GM18520 (cell line): ENCODE data around the gene FGF2.
"Not testable (repeated sequence)": the region's sequence is repeated elsewhere in the genome, so short reads cannot be mapped to it uniquely, and the experiment has no call there.

Source experiments
- ATAC-seq: cut with Tn5 transposase; IDR thresholded peaks from one replicate; pipeline ENCODE4 v1.9.1; 2021; ENCODE audit not compliant: unreplicated experiment

Gene FGF2

DNA sequence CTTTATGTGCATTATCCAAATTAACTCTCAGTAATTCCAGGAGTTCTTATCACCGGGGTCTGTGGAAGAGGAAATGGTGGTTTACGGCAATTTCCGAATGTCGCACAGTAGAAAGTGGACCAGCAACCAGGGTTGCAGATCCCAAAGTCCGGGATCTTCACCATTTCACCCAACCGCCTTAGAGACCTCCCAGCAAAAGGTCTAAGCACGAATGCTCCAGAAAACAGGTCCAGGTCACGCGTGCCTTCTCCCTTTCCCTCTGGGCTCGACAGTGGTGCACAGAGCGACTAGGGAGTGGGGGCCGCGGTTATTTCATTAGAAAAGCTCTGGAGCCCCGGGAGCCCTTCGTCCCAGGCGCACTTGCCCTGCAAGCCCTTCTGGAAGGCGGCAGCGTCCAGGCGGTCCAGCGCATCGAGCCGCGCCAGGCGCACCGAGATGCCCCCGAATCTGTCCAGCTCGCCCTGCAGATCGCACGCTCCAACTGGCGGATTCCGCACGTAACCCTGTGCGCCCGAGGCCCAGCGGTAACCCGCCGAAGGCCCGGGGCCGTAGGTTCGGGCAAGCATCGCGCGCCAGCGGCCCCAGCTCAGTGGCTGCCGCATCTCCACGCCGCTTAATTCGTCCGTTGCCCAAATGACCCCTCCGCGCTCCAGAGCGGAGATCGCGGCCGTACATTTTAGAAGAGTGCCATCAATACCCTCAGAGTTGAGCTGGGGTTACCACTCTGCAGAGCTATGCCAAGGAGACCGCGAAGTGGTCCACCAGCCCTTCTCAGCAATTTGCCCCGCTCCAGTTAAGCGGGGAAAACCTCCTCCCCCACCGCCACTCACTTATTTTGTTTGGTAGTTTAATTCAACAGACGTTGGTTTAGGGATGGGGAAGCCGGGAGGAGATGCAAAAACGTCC is 95.6 kb downstream of the FGF2 start, which contains the start of gene NUDT6:
Gene NUDT6 (minus strand): TSS at position 627 of the 906 bp plus-strand sequence. CDS start 25 bp downstream, at position 602.
- ATAC-seq: peak; percentile 33

DNA sequence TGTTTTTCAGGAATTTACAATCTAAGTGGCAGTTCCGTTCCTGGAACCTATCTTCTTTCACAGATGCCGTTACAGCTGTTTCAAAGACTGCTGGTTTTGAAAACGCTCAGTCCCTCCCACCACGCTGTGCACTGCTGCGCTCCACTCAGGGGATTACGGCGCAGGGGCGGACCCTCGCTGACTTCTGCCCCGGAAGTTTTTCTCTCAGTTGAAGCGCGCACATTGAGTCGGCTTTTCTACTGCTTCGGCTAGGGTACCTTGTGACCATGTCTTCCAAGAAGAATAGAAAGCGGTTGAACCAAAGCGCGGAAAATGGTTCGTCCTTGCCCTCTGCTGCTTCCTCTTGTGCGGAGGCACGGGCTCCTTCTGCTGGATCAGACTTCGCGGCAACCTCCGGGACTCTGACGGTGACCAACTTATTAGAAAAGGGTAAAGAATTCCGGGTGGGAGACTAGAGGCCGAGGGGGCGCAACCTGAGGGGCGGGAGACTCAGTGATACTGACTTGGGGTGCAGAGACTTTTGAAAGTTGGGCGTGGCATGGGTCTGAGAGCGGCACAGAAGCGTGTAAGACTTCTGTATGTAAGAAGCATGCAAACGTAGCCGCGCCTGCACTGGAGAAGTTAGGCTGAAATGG is 96.4 kb downstream of the FGF2 start:
- ATAC-seq: peak; percentile 95

GRCh38 chr4:122928930-122929329 is 102.3 kb downstream of the FGF2 start:
- ATAC-seq: no peak

DNA sequence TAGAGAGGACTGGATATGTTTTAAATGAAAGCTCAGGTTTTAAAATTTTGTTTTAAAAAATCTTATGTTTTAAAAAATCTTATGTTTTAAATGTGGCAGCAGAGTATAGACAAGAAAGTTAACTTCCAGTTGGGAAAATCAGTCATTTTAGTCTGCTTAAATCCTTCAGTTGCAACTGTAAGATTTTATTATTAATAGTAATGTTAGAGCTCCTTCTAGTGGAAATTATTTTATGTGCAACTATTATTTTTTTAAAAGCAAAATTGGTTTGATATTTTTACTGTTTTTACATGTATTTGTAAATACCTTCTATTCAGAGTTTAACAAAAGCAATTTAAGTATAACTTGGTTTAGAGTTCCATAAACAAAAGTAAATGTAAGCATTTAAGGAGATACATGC is 104.2 kb downstream of the FGF2 start:
- ATAC-seq: no peak

- no peak for ATAC-seq
Observed at GRCh38 chr4:122932763-122933162, 106.1 kb downstream of the FGF2 start.

DNA sequence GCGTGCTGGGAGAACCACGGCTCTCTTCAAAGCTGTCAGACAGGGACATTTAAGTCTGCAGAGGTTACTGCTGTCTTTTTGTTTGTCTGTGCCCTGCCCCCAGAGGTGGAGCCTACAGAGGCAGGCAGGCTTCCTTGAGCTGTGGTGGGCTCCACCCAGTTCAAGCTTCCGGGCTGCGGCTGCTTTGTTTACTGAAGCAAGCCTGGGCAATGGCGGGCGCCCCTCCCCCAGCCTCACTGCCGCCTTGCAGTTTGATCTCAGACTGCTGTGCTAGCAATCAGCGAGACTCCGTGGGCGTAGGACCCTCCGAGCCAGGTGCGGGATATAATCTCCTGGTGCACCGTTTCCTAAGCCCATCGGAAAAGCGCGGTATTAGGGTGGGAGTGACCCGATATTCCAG is 118.5 kb downstream of the FGF2 start:
- ATAC-seq: not testable (repeated sequence)

- ATAC-seq: no peak
Observed at GRCh38 chr4:122946142-122946541, 119.5 kb downstream of the FGF2 start.
